HUES6 (cell line): Measurements from ENCODE around the gene VSIG10L2.

Source experiments
- H3K27ac ChIP-seq: 2 replicates; pipeline ENCODE4 v1.7.0; 2013; ENCODE audit warnings: low read depth, mild to moderate bottlenecking, low read length, inconsistent platforms
- H3K27me3 ChIP-seq: 2 replicates; pipeline ENCODE4 v1.6.1; 2013; ENCODE audit warnings: low read length; ENCODE audit not compliant: control insufficient read depth, insufficient read depth
- H3K36me3 ChIP-seq: 2 replicates; pipeline ENCODE4 v1.6.1; 2013; ENCODE audit warnings: low read length; ENCODE audit not compliant: control insufficient read depth, insufficient read depth
- H3K4me1 ChIP-seq: 2 replicates; pipeline ENCODE4 v1.6.1; 2013; ENCODE audit warnings: low read length; ENCODE audit not compliant: control insufficient read depth, insufficient read depth
- H3K4me3 ChIP-seq: 2 replicates; pipeline ENCODE4 v1.5.1; 2013; ENCODE audit warnings: low read depth, low read length
- H3K9ac ChIP-seq: one replicate; pipeline ENCODE4 v1.6.1; 2013; ENCODE audit warnings: mild to moderate bottlenecking, low read length
- H3K9me3 ChIP-seq: 2 replicates; pipeline ENCODE4 v1.6.1; 2013; ENCODE audit warnings: low read depth, low read length; ENCODE audit not compliant: control insufficient read depth, insufficient read depth

Gene VSIG10L2

GRCh38 chr11:125941619-125942611 lies 3.9 kb upstream of the VSIG10L2 start:
- no peak overlapping the region for H3K9ac ChIP-seq
- no peaks in the 10 kb centered on the region for H3K9me3 ChIP-seq
- H3K36me3 ChIP-seq = no peaks in the 10 kb centered on the region
- H3K4me3 ChIP-seq = no peak overlapping the region
- H3K27me3 ChIP-seq = no peaks in the 10 kb centered on the region
- no peak overlapping the region for H3K27ac ChIP-seq
- peaks cover 23% of the 10 kb centered on the region for H3K4me1 ChIP-seq

GRCh38 chr11:125942771-125943428 lies 2.9 kb upstream of the VSIG10L2 start:
- no peaks in the 10 kb centered on the region for H3K9me3 ChIP-seq
- H3K27me3 ChIP-seq = no peaks in the 10 kb centered on the region
- peaks cover 23% of the 10 kb centered on the region for H3K4me1 ChIP-seq
- no peaks in the 10 kb centered on the region for H3K36me3 ChIP-seq
- H3K4me3 ChIP-seq = no peak overlapping the region
- no peak overlapping the region for H3K9ac ChIP-seq
- H3K27ac ChIP-seq = no peak overlapping the region

GRCh38 chr11:125943661-125944349 lies 2.0 kb upstream of the VSIG10L2 start:
- Histone ChIP-seq H3K4me1 (peaks cover 19% of the 10 kb centered on the region), H3K4me3 (no peak overlapping the region), H3K27me3 (no peaks in the 10 kb centered on the region), H3K36me3 (no peaks in the 10 kb centered on the region), H3K27ac (no peak overlapping the region), H3K9me3 (no peaks in the 10 kb centered on the region), H3K9ac (no peak overlapping the region)

- no peaks in the 10 kb centered on the region for H3K27me3 ChIP-seq
- no peak overlapping the region for H3K9ac ChIP-seq
- H3K9me3 ChIP-seq = no peaks in the 10 kb centered on the region
- no peaks in the 10 kb centered on the region for H3K36me3 ChIP-seq
- no peak overlapping the region for H3K27ac ChIP-seq
- H3K4me1 ChIP-seq = peaks cover 16% of the 10 kb centered on the region
- no peak overlapping the region for H3K4me3 ChIP-seq
Observed at GRCh38 chr11:125944350-125945010, 1.4 kb upstream of the VSIG10L2 start.

- no peak overlapping the region for H3K9ac ChIP-seq
- H3K4me3 ChIP-seq = no peak overlapping the region
- no peaks in the 10 kb centered on the region for H3K9me3 ChIP-seq
- peaks cover 16% of the 10 kb centered on the region for H3K4me1 ChIP-seq
- no peaks in the 10 kb centered on the region for H3K27me3 ChIP-seq
- H3K36me3 ChIP-seq = no peaks in the 10 kb centered on the region
- H3K27ac ChIP-seq = no peak overlapping the region
Observed at GRCh38 chr11:125945011-125945796, 640 bp upstream of the VSIG10L2 start.

GRCh38 chr11:125946712-125947418 lies 1.0 kb downstream of the VSIG10L2 start:
- H3K27ac ChIP-seq = no peak overlapping the region
- H3K9me3 ChIP-seq = no peaks in the 10 kb centered on the region
- H3K36me3 ChIP-seq = no peaks in the 10 kb centered on the region
- H3K4me1 ChIP-seq = peaks cover 10% of the 10 kb centered on the region
- H3K9ac ChIP-seq = no peak overlapping the region
- no peak overlapping the region for H3K4me3 ChIP-seq
- H3K27me3 ChIP-seq = no peaks in the 10 kb centered on the region

GRCh38 chr11:125947419-125948277 lies 1.8 kb downstream of the VSIG10L2 start:
- Histone ChIP-seq H3K4me3 (no peak overlapping the region), H3K9me3 (no peaks in the 10 kb centered on the region), H3K36me3 (no peaks in the 10 kb centered on the region), H3K4me1 (peaks cover 5% of the 10 kb centered on the region; the same call in 1 of the 2 replicates), H3K9ac (no peak overlapping the region), H3K27me3 (no peaks in the 10 kb centered on the region), H3K27ac (no peak overlapping the region)

- Histone ChIP-seq H3K4me3 (no peak overlapping the region), H3K27me3 (no peaks in the 10 kb centered on the region), H3K36me3 (no peaks in the 10 kb centered on the region), H3K9me3 (no peaks in the 10 kb centered on the region), H3K27ac (no peak overlapping the region), H3K4me1 (peaks cover 5% of the 10 kb centered on the region; the same call in 1 of the 2 replicates), H3K9ac (no peak overlapping the region)
Observed at GRCh38 chr11:125948278-125949051, 2.6 kb downstream of the VSIG10L2 start.
